Vagina (tissue), 2 donors: ENCODE measurements around the gene HNRNPH1.

ENCODE experiments used
- POLR2AphosphoS5 ChIP-seq, 2 donors: sonication (generic); formaldehyde crosslinking; IDR thresholded peaks; one replicate each; pipeline ENCODE4 v1.9.0; 2017; ENCODE audit warnings: antibody characterized with exemption in 2 of 2, mild to moderate bottlenecking in 2 of 2, low read depth in 1 of 2; ENCODE audit not compliant: insufficient read depth in 1 of 2
- TF ChIP-seq, protein P1 (sequence below), 3 experiments: fragments of 450-650 bp in 2 of 3; fragments of 200-600 bp in 1 of 3; sonication (generic) in 1 of 3; IDR thresholded peaks; one replicate each; pipeline ENCODE4 v1.5.1; 2017 to 2019; ENCODE audit warnings: antibody characterized with exemption in 3 of 3, mild to moderate bottlenecking in 2 of 3, moderate library complexity in 2 of 3

- TF ChIP-seq, protein P1, sequence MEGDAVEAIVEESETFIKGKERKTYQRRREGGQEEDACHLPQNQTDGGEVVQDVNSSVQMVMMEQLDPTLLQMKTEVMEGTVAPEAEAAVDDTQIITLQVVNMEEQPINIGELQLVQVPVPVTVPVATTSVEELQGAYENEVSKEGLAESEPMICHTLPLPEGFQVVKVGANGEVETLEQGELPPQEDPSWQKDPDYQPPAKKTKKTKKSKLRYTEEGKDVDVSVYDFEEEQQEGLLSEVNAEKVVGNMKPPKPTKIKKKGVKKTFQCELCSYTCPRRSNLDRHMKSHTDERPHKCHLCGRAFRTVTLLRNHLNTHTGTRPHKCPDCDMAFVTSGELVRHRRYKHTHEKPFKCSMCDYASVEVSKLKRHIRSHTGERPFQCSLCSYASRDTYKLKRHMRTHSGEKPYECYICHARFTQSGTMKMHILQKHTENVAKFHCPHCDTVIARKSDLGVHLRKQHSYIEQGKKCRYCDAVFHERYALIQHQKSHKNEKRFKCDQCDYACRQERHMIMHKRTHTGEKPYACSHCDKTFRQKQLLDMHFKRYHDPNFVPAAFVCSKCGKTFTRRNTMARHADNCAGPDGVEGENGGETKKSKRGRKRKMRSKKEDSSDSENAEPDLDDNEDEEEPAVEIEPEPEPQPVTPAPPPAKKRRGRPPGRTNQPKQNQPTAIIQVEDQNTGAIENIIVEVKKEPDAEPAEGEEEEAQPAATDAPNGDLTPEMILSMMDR (IDR thresholded peaks at IDR 0.05), result no peak
- no peak for TF ChIP-seq POLR2AphosphoS5 (IDR thresholded peaks at IDR 0.05; ENCODE audit: insufficient read depth in 1 of 2, low read depth in 1 of 2)
Observed at GRCh38 chr5:179621551-179622214, 1.8 kb downstream of the HNRNPH1 start.
